Stimulated activated CD8-positive, alpha-beta memory T cell treated with anti-CD3 and anti-CD28 coated beads, Interleukin-4, amount 100 ng/mL, for 1 hour (primary cell): ENCODE data around the gene CD177.
"Not testable (repeated sequence)": the region's sequence is repeated elsewhere in the genome, so short reads cannot be mapped to it uniquely, and the experiment has no call there.

Experiments
- DNase-seq, 2 donors: peaks; one replicate each; pipeline ENCODE4 v3.0.0-alpha.2; 2020; ENCODE audit warnings: low read depth in 2 of 2, low spot score in 1 of 2

Gene CD177

GRCh38 chr19:43353606-43354304 lies at the start of gene CD177:
Gene CD177 (plus strand): TSS chr19:43353686. CDS start chr19:43353715, 29 bp downstream.
- no peak for DNase-seq

- no peak for DNase-seq
Observed at GRCh38 chr19:43305642-43306041, 47.8 kb upstream of the CD177 start.

GRCh38 chr19:43306097-43306496 lies 47.4 kb upstream of the CD177 start:
- DNase-seq: no peak

- DNase-seq: no peak
Observed at GRCh38 chr19:43308244-43308815, 45.2 kb upstream of the CD177 start.

DNA sequence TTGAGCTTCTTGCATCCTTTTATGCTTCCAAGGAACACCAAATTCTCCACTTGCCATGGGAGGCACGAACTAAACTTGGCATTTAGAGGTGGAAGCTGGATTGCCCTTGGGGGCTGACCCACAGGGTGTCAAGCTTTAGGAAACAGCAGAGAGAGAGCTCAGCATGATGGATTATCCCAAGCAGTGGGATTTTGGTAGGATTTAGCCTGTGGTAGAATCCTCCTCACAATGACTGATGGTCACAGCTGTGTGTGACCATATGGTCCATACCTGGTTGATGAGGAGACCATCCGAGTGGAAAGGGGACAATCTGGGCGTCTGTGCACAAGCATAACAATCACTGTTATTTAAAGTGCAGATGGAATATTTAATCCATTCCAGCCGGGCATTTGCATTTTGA lies 44.0 kb upstream of the CD177 start:
- DNase-seq: no peak

GRCh38 chr19:43310221-43310620 lies 43.3 kb upstream of the CD177 start:
- DNase-seq: no peak

DNA sequence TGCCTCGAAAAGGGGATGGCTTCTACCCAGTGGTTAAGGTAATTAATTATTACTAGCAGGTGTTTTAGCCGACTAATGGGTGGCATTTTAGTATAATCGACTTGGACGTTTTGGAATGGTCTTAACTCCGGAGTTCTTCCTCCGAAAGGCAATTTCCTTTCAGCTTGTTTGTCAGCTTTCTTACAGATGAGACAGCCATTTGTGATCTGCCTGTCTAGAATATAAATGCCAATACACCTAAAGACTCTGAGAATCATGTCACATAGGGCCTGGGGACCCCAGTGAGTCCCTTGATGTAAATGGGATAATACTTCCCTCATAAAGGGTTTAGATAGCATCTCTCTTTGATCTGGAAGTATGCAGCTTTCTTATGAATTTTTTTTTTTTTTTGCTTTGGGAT lies 42.2 kb upstream of the CD177 start:
- DNase-seq: no peak

- DNase-seq: no peak
Observed at GRCh38 chr19:43311706-43312105, 41.8 kb upstream of the CD177 start.

GRCh38 chr19:43313711-43314495 lies 39.6 kb upstream of the CD177 start:
- DNase-seq: no peak

GRCh38 chr19:43315851-43316250 lies 37.6 kb upstream of the CD177 start:
- no peak for DNase-seq

DNA sequence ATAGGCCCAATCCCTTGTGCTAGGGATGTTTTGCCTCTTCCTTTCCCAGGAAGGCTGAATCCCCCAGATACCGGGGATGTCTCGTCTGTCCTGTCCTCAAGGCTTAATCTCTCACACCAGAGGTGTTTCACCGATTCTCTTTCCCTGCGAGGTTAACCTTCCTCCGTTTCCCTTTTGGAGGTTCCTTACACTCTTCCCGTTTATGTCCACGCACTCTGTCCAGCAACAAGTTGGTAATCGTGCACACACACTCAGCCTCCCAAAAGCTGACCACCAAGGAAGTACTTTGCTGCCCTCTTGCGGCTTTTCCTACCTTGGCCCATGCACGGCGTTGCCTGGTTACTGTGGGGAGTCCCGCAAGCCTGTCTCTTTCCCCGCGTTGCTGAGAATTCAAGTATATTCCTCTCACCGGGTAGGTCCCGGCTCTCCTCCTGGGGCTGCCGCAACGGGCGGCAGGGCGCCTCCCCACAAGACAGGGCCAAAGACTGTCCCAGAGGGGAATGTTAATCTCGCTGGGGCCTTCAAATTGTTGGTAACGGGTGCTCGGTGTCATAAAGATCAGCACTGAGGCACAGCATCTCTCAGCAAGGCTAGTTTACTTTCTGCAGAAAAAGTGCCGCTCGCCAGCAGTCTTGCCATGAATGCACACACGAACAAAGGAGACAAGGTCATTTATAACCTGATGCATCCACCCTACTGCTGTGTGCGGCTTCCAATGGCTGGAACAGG lies 36.7 kb upstream of the CD177 start:
- no peak for DNase-seq

GRCh38 chr19:43318203-43318602 lies 35.3 kb upstream of the CD177 start:
- DNase-seq: no peak

DNA sequence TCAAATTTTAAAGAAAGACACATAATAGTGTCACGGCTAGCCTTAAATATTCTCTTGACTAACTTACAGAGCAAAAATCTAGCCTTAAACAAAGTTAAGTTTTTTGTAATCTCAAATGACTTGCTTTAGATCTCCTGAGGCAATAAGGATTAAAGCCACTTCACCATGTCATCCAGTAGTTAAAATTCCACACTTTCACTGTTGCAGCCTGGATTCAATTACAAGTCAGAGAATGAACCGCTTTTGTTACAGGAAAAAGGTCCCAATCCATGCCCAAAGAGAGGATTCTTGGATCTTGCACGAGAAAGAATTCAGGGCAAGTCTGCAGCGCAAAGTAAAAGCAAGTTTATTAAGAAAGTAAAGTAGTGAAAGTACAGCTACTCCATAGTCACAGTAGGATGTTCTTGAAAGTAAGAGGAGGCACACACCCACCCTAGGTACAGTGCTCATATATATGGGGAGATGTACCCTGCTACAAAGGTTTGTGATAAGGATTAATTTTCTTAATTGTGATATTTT lies 34.6 kb upstream of the CD177 start:
- DNase-seq: no peak

DNA sequence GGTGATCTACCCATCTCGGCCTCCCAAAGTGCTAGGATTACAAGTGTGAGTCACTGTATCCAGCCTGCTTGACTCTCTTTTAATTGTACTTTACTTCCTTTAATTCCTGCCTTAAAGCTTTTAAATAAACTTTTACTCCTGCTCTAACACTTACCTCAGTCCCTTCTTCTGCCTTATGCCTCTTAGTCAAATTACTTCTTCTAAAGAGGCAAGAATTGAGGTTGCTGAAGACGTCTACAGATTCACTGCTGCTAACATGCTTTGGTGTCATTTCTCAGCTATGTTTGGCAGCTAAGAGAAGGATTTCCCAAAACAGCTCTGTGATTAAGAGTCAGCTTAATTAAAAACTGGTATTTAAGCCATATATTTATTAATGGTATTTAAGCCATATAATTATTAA lies 32.9 kb upstream of the CD177 start:
- no peak for DNase-seq

DNA sequence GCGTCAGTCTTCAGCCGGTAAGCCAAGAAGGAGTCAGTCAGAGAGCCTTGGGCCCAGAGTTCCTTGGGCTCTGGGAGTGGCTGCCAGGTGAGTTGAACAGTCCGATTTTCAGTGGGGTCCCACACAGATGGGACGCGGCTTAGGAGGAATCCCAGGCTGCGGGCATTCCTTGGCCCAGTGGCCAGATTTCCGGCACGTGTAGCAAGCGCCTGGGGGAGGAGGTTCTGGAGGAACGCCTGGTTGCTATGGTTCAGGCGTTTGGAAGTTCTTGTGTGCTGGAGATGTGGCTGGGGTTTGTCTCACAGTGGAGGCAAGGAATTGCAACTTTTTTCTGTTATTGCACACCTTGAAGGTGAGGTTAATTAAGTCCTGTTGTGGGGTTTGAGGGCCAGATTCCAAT lies 26.7 kb upstream of the CD177 start:
- DNase-seq: not testable (repeated sequence)

DNA sequence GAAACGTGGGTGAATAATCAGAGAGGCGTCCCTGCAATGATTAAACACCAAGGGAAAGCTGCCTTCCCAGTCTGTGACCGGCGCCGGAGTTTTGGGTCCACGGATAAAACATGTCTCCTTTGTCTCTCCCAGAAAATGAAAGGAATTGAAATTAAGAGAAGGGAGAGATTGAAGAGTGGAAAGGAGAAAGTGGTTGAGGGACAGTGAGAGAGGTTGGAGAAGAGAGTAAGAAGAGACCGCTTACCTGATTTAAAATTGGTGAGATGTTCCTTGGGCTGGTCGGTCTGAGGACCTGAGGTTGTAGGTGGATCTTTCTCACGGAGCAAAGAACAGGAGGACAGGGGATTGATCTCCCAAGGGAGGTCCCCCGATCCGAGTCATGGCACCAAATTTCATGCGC lies 24.9 kb upstream of the CD177 start:
- not testable (repeated sequence) for DNase-seq

DNA sequence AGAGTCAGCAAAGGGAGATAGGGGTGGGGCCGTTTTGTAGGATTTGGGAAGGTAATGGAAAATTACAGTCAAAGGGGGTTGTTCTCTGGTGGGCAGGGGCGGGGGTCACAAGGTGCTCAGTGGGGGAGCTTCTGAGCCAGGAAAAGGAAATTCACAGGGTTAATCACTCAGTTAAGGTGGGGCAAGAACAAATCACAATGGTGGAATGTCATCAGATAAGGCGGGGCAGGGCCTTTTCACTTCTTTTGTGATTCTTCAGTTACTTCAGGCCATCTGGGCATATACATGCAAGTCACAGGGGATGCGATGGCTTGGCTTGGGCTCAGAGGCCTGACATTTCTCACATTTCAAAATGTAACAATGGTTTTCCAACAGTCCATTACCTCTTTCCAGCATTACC lies 24.4 kb upstream of the CD177 start:
- DNase-seq: not testable (repeated sequence)

DNA sequence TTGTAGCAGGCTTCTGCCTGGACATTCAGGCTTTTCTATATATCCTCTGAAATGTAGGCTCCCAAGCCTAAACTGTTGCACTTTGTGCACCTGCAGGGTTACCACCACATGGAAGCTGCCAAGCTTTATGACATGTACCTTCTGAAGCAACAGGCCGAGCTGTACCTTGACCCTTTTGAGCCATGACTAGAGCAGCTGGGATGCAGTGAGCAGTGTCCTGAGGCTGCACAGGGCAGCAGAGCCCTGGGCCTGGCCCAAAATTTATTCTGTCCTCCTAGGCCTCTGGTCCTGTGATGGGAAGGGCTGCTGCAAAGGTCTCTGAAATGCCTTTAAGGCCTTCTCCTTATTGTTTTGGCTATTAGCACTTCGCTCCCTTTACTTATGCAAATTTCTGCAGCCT lies 23.5 kb upstream of the CD177 start:
- DNase-seq: no peak

DNA sequence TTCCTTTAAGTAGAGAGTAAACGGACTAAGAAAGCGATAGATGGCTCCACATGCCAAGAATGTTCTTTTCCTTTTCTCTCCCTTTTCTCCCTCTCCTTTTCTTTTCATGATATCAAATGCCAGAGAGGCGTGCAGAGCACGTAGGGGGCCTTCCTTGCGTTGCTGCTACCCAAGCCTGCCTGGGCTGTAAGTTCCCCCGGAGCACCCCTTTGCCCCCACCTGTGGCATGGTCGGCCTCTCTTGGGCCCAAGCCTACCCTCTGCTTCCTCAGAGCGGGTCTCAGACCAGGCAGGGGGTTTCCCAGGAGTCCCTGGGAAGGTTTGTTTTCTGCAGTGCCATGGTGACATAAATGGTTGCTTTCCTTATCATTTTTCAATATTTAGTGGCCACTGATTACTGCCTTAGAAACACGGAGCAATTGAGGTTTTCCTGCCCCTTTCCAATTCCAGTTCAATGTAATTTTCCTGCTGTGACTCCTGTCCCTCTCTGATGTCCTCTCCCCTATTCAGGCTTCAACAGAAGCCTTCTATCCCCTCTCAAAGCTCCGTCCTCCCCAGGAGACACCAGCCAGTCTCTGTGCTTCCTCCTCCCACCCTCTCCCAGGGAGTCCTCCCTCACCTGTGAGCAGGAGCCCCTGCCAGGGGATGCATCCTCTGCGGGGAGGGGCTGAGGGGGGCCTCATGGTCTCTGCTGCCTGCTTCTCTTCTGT lies 22.6 kb upstream of the CD177 start:
- DNase-seq: no peak

DNA sequence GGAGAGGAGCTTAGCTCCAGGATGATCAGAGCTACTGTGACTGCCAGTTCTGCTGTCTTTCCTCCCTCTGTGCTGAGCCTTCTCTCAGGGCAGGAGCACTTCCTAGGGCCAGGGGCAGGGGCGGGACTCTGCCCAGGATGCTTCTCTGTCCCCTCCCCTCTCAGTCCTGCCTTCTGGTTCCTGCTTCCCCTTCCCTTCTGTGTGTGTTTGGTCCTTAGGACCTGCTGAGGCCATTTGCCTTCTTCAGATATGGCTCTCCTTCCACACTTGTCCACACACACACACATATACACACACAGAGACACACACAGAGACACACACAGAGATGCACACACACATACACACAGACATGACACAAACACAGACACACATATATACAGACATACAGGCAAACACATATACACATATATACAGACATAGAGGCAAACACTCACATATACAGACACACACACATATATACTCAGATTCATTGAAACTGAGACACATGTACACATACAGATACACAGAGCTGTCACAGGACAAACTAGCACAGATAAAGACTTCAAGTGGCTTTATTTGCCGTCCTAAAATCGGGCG lies 22.0 kb upstream of the CD177 start:
- DNase-seq: no peak
